ENCODE data around the gene GHR. TPM values are rescaled to one million over a fixed set of nuclear protein-coding genes. Genes with fewer than 3 reads are reported as not detected.

The GHR gene
- total RNA-seq, 1 experiment from 2014 or later, result 0.05 TPM

DNA sequence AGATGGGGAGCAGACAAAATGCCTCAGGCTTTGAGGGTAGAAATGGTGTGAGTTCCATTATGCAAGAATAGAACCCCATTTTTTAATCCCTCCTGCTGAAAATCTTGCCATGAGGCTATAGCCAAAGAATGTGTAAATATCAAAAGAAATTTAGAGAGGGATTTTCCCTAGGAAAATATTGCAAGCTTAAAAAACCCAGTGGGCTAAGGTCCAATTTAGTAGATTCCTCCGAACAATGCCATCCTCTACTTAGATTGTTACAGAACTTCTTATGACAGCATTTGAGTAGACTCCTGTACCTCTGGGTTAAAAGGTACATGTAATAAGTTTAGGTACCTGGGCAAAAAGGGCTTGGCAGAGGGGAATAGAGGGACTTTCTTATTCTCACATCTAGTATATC is 138.4 kb downstream of the GHR start:
- no TSS peak for BruUV-seq (replicated peaks)
- CTCF ChIA-PET, result no interaction called here
- ATAC-seq (no peak), DNase-seq (ENCODE audit: low read depth, low spot score) (no peak)
- in situ Hi-C loops (cut with HindIII; ENCODE audit: low pct_unique_long_range_greater_than_20kb, low sequenced_read_pairs), result no loop called here
- H3K4me3 ChIP-seq (ENCODE audit: low read depth in 2 of 2, low read length in 2 of 2), result no peak overlapping the region
- TF ChIP-seq, protein P1, sequence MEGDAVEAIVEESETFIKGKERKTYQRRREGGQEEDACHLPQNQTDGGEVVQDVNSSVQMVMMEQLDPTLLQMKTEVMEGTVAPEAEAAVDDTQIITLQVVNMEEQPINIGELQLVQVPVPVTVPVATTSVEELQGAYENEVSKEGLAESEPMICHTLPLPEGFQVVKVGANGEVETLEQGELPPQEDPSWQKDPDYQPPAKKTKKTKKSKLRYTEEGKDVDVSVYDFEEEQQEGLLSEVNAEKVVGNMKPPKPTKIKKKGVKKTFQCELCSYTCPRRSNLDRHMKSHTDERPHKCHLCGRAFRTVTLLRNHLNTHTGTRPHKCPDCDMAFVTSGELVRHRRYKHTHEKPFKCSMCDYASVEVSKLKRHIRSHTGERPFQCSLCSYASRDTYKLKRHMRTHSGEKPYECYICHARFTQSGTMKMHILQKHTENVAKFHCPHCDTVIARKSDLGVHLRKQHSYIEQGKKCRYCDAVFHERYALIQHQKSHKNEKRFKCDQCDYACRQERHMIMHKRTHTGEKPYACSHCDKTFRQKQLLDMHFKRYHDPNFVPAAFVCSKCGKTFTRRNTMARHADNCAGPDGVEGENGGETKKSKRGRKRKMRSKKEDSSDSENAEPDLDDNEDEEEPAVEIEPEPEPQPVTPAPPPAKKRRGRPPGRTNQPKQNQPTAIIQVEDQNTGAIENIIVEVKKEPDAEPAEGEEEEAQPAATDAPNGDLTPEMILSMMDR (IDR thresholded peaks at IDR 0.05), result no peak
- TF ChIP-seq SIN3A (IDR thresholded peaks at IDR 0.05; ENCODE audit: borderline replicate concordance, insufficient read depth, low read depth, low read length) (no peak), POLR2AphosphoS5 (IDR thresholded peaks at IDR 0.05; ENCODE audit: low read depth, low read length) (no peak), TCF7L2 (IDR thresholded peaks at IDR 0.05; ENCODE audit: low read depth, low read length) (no peak)
- TF ChIP-seq, protein P2, sequence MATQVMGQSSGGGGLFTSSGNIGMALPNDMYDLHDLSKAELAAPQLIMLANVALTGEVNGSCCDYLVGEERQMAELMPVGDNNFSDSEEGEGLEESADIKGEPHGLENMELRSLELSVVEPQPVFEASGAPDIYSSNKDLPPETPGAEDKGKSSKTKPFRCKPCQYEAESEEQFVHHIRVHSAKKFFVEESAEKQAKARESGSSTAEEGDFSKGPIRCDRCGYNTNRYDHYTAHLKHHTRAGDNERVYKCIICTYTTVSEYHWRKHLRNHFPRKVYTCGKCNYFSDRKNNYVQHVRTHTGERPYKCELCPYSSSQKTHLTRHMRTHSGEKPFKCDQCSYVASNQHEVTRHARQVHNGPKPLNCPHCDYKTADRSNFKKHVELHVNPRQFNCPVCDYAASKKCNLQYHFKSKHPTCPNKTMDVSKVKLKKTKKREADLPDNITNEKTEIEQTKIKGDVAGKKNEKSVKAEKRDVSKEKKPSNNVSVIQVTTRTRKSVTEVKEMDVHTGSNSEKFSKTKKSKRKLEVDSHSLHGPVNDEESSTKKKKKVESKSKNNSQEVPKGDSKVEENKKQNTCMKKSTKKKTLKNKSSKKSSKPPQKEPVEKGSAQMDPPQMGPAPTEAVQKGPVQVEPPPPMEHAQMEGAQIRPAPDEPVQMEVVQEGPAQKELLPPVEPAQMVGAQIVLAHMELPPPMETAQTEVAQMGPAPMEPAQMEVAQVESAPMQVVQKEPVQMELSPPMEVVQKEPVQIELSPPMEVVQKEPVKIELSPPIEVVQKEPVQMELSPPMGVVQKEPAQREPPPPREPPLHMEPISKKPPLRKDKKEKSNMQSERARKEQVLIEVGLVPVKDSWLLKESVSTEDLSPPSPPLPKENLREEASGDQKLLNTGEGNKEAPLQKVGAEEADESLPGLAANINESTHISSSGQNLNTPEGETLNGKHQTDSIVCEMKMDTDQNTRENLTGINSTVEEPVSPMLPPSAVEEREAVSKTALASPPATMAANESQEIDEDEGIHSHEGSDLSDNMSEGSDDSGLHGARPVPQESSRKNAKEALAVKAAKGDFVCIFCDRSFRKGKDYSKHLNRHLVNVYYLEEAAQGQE (IDR thresholded peaks at IDR 0.05; ENCODE audit: insufficient read depth in 1 of 2, low read depth in 2 of 2, low read length in 1 of 2), result no peak
- H3K36me3 ChIP-seq (ENCODE audit: control insufficient read depth, insufficient read depth, low read length), result no peaks in the 10 kb centered on the region
- POLR2A ChIA-PET, result no interaction called here
- H3K4me1 ChIP-seq (ENCODE audit: control insufficient read depth, insufficient read depth, low read length), result no peaks in the 10 kb centered on the region
- no peaks in the 10 kb centered on the region; the same call in 1 of the 2 replicates for H3K27me3 ChIP-seq (ENCODE audit: control insufficient read depth, insufficient read depth, low read length)
- H3K27ac ChIP-seq (ENCODE audit: low read length), result no peak overlapping the region
- H3K9me3 ChIP-seq (ENCODE audit: control insufficient read depth, insufficient read depth, low read depth, low read length), result no peaks in the 10 kb centered on the region
- intact Hi-C loops (cut with micrococcal nuclease; ENCODE audit: unreplicated experiment), result no loop called here

DNA sequence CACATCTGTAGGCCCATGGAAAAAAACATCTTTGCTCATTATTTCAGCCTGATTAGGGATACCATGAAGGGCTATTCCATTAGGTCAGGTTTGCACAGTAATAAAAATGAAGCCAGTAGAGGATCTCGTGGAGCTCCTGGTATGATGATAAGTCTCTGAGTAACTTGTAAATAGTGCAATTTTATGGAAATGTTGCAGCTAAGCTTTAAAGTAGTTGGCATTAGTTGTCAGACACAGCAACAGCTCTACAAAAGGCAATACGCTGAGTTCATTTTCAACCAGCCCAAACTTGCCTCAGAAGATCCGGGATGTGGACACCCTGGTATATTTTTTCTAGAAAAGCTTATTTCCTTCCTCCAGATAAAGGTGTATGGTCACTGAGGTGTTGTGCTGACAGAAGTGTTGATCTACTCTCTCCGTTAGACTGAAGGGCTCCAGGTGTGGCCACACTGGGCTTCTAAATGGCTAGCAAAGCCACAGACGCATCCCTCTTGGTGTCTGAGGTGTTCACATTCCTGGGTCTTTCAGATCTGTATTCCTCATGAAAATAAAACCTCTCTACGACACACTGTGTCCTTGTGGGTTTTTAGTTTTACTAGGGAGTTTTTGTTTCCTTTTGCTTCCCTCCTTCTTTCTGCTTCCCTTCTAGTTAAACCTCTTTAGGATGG is 141.6 kb downstream of the GHR start:
- Histone ChIP-seq H3K4me3 (ENCODE audit: low read depth in 2 of 2, low read length in 2 of 2) (no peak overlapping the region), H3K36me3 (ENCODE audit: control insufficient read depth, insufficient read depth, low read length) (no peaks in the 10 kb centered on the region)
- POLR2A ChIA-PET, result no interaction called here

More for the DNA sequence above, 141.6 kb downstream of the GHR start:
- TF ChIP-seq, protein P2 (IDR thresholded peaks at IDR 0.05; ENCODE audit: insufficient read depth in 1 of 2, low read depth in 2 of 2, low read length in 1 of 2), result no peak
- no peak for TF ChIP-seq TCF7L2 (IDR thresholded peaks at IDR 0.05; ENCODE audit: low read depth, low read length)
- no peak for TF ChIP-seq POLR2AphosphoS5 (IDR thresholded peaks at IDR 0.05; ENCODE audit: low read depth, low read length)
- TF ChIP-seq, protein P1 (IDR thresholded peaks at IDR 0.05), result no peak
- TF ChIP-seq SIN3A (IDR thresholded peaks at IDR 0.05; ENCODE audit: borderline replicate concordance, insufficient read depth, low read depth, low read length), result no peak
- BruUV-seq (replicated peaks), result no TSS peak
- CTCF ChIA-PET, result no interaction called here
- no peaks in the 10 kb centered on the region for H3K4me1 ChIP-seq (ENCODE audit: control insufficient read depth, insufficient read depth, low read length)
- DNase-seq (ENCODE audit: low read depth, low spot score) (no peak), ATAC-seq (no peak)
- no peak overlapping the region for H3K27ac ChIP-seq (ENCODE audit: low read length)
- H3K27me3 ChIP-seq (ENCODE audit: control insufficient read depth, insufficient read depth, low read length), result no peaks in the 10 kb centered on the region; the same call in 1 of the 2 replicates
- no peaks in the 10 kb centered on the region for H3K9me3 ChIP-seq (ENCODE audit: control insufficient read depth, insufficient read depth, low read depth, low read length)
- intact Hi-C loops (cut with micrococcal nuclease; ENCODE audit: unreplicated experiment), result no loop called here
- in situ Hi-C loops (cut with HindIII; ENCODE audit: low pct_unique_long_range_greater_than_20kb, low sequenced_read_pairs), result no loop called here

All from Panc1 (cell line).